PFSK-1 (cell line): ENCODE data around the gene NUPR2.

ENCODE experiments used
- POLR2AphosphoS5 ChIP-seq: IDR thresholded peaks from 2 replicates; pipeline ENCODE4 v1.6.1; 2012; ENCODE audit warnings: low read depth, mild to moderate bottlenecking, control low read depth, low read length, moderate library complexity
- SIN3A ChIP-seq: IDR thresholded peaks from 2 replicates; pipeline ENCODE4 v1.6.1; 2012; ENCODE audit warnings: mild to moderate bottlenecking, low read length, moderate library complexity, borderline replicate concordance; ENCODE audit not compliant: insufficient read depth
- TAF1 ChIP-seq: IDR thresholded peaks from 2 replicates; pipeline ENCODE4 v1.6.1; 2012; ENCODE audit warnings: low read length, control low read depth, borderline replicate concordance; ENCODE audit not compliant: insufficient read depth
- TF ChIP-seq, protein P1 (sequence below), 2 experiments: IDR thresholded peaks; 2 replicates each; pipeline versions ENCODE4 v1.6.1 to v1.8.0; 2011 to 2012; ENCODE audit warnings: low read depth in 2 of 2, low read length in 2 of 2, control low read depth in 1 of 2, inconsistent platforms in 1 of 2, mild to moderate bottlenecking in 1 of 2, moderate library complexity in 1 of 2; ENCODE audit not compliant: insufficient read depth in 1 of 2

DNA sequence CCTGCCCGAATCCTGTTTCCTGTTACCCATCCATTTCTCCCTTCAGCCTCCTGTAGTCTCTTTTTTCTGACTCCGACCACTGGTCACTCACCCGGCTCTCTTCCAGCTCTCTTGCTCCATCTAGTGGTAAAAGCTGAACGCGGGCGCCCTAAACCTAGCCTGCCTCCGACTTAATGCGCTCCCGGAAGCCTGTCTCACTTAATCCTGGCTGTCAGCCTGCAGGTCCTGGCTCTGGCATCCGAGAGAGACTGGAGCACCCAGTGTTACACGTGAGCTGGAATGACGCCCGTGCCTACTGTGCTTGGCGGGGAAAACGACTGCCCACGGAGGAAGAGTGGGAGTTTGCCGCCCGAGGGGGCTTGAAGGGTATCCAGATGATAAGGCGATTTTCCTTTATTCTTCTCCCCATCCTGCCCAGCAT, 41.8 kb downstream of the NUPR2 start:
- TF ChIP-seq POLR2AphosphoS5 (no peak), TAF1 (no peak), SIN3A (no peak)
- TF ChIP-seq, protein P1, sequence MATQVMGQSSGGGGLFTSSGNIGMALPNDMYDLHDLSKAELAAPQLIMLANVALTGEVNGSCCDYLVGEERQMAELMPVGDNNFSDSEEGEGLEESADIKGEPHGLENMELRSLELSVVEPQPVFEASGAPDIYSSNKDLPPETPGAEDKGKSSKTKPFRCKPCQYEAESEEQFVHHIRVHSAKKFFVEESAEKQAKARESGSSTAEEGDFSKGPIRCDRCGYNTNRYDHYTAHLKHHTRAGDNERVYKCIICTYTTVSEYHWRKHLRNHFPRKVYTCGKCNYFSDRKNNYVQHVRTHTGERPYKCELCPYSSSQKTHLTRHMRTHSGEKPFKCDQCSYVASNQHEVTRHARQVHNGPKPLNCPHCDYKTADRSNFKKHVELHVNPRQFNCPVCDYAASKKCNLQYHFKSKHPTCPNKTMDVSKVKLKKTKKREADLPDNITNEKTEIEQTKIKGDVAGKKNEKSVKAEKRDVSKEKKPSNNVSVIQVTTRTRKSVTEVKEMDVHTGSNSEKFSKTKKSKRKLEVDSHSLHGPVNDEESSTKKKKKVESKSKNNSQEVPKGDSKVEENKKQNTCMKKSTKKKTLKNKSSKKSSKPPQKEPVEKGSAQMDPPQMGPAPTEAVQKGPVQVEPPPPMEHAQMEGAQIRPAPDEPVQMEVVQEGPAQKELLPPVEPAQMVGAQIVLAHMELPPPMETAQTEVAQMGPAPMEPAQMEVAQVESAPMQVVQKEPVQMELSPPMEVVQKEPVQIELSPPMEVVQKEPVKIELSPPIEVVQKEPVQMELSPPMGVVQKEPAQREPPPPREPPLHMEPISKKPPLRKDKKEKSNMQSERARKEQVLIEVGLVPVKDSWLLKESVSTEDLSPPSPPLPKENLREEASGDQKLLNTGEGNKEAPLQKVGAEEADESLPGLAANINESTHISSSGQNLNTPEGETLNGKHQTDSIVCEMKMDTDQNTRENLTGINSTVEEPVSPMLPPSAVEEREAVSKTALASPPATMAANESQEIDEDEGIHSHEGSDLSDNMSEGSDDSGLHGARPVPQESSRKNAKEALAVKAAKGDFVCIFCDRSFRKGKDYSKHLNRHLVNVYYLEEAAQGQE (IDR thresholded peaks at IDR 0.05; ENCODE audit: insufficient read depth in 1 of 2, low read depth in 2 of 2, low read length in 2 of 2): no peak
